HEK293 (cell line): ENCODE results near the gene CISD2.

Experiments used
- CTCF ChIA-PET: fragments of 350-600 bp; formaldehyde crosslinking; extraction: SDS; loops from one replicate; lab custom pipeline; 2021; ENCODE audit warnings: antibody characterized with exemption; lab: Yijun Ruan, JAX
- POLR2A ChIA-PET: fragments of 300-600 bp; formaldehyde crosslinking; extraction: SDS; loops from one replicate; lab custom pipeline; 2020; ENCODE audit warnings: antibody characterized with exemption, inconsistent platforms; lab: Yijun Ruan, JAX
- H3K27ac ChIP-seq: fragments of 200-500 bp; sonication (Bioruptor generic); 2 replicates; pipeline ENCODE4 v1.5.1; 2014; ENCODE audit warnings: low read depth, low read length, control low read depth, inconsistent platforms; ENCODE audit errors: extremely low read depth
- H3K36me3 ChIP-seq, 2 experiments: fragments of 200-500 bp in 1 of 2; sonication (Bioruptor generic) in 1 of 2; 1 replicate in 1 of 2; 2 replicates in 1 of 2; pipeline ENCODE4 v1.5.1; 2014 to 2017; ENCODE audit warnings: inconsistent platforms in 2 of 2, low read length in 2 of 2; ENCODE audit not compliant: control insufficient read depth in 2 of 2, insufficient read depth in 1 of 2
- H3K4me1 ChIP-seq: fragments of 200-500 bp; sonication (Bioruptor generic); 2 replicates; pipeline ENCODE4 v1.5.1; 2014; ENCODE audit warnings: mild to moderate bottlenecking, low read length, inconsistent platforms; ENCODE audit not compliant: control insufficient read depth, insufficient read depth
- H3K4me3 ChIP-seq: 2 replicates; pipeline ENCODE4 v1.5.1; 2011; ENCODE audit warnings: low read depth, mild to moderate bottlenecking, control low read depth, low read length, moderate library complexity
- H3K9me3 ChIP-seq: fragments of 200-500 bp; sonication (Bioruptor generic); 2 replicates; pipeline ENCODE4 v1.5.1; 2014; ENCODE audit warnings: low read depth, low read length, inconsistent platforms; ENCODE audit not compliant: control insufficient read depth, insufficient read depth
- BCL11B ChIP-seq: fragments of 450-650 bp; formaldehyde crosslinking; IDR thresholded peaks from 2 replicates; pipeline ENCODE4 v1.5.1; 2016; ENCODE audit warnings: low read depth, missing biosample characterization, missing genetic modification characterization
- EGR2 ChIP-seq: fragments of 450-650 bp; formaldehyde crosslinking; IDR thresholded peaks from 2 replicates; pipeline ENCODE4 v1.5.1; 2016; ENCODE audit warnings: low read depth, missing biosample characterization, missing genetic modification characterization
- GFI1B ChIP-seq: fragments of 450-650 bp; formaldehyde crosslinking; IDR thresholded peaks from 2 replicates; pipeline ENCODE4 v1.5.1; 2016; ENCODE audit warnings: missing biosample characterization, missing genetic modification characterization
- GLI2 ChIP-seq: fragments of 450-650 bp; formaldehyde crosslinking; IDR thresholded peaks from 2 replicates; pipeline ENCODE4; 2017; ENCODE audit warnings: missing biosample characterization, missing genetic modification characterization, low read depth, borderline replicate concordance
- GLIS2 ChIP-seq: fragments of 450-650 bp; formaldehyde crosslinking; IDR thresholded peaks from 2 replicates; pipeline ENCODE4 v1.5.1; 2016; ENCODE audit warnings: missing biosample characterization, missing genetic modification characterization
- HOXC10 ChIP-seq: sonication (generic); formaldehyde crosslinking; IDR thresholded peaks from 2 replicates; pipeline ENCODE4 v1.8.1; 2023; ENCODE audit warnings: mild to moderate bottlenecking, missing genetic modification reagents
- HOXD13 ChIP-seq: sonication (generic); formaldehyde crosslinking; IDR thresholded peaks from 2 replicates; pipeline ENCODE4 v1.8.0; 2022; ENCODE audit warnings: missing genetic modification reagents, borderline replicate concordance
- IKZF3 ChIP-seq: fragments of 450-650 bp; IDR thresholded peaks from 2 replicates; pipeline ENCODE4 v1.5.0; 2018; ENCODE audit warnings: missing biosample characterization, mild to moderate bottlenecking, missing genetic modification characterization, moderate library complexity
- KLF16 ChIP-seq: fragments of 450-650 bp; formaldehyde crosslinking; IDR thresholded peaks from 2 replicates; pipeline ENCODE4 v1.5.1; 2017; ENCODE audit warnings: missing biosample characterization, missing genetic modification characterization
- KLF8 ChIP-seq: fragments of 450-650 bp; formaldehyde crosslinking; IDR thresholded peaks from 2 replicates; pipeline ENCODE4 v1.5.1; 2016; ENCODE audit warnings: missing biosample characterization, missing genetic modification characterization
- PRDM1 ChIP-seq: fragments of 450-650 bp; formaldehyde crosslinking; IDR thresholded peaks from 2 replicates; pipeline ENCODE4; 2016; ENCODE audit warnings: missing biosample characterization, missing genetic modification characterization
- ZBTB11 ChIP-seq: fragments of 450-650 bp; formaldehyde crosslinking; conservative IDR thresholded peaks from 2 replicates; pipeline ENCODE4 v1.5.1; 2016; ENCODE audit warnings: low read depth, missing biosample characterization, missing genetic modification characterization
- ZFHX2 ChIP-seq: fragments of 450-650 bp; formaldehyde crosslinking; conservative IDR thresholded peaks from 2 replicates; pipeline ENCODE4 v1.5.1; 2016; ENCODE audit warnings: missing biosample characterization, missing genetic modification characterization
- ZNF19 ChIP-seq: fragments of 450-650 bp; formaldehyde crosslinking; IDR thresholded peaks from 2 replicates; pipeline ENCODE4; 2016; ENCODE audit warnings: missing biosample characterization, missing genetic modification characterization, low read depth
- ZNF341 ChIP-seq: fragments of 450-650 bp; formaldehyde crosslinking; IDR thresholded peaks from 2 replicates; pipeline ENCODE4; 2016; ENCODE audit warnings: low read depth, missing biosample characterization, missing genetic modification characterization
- ZNF354C ChIP-seq: fragments of 450-650 bp; formaldehyde crosslinking; IDR thresholded peaks from 2 replicates; pipeline ENCODE4 v1.5.1; 2016; ENCODE audit warnings: missing biosample characterization, missing genetic modification characterization, low read depth, borderline replicate concordance
- ZNF404 ChIP-seq: fragments of 450-650 bp; formaldehyde crosslinking; IDR thresholded peaks from 2 replicates; pipeline ENCODE4 v1.5.1; 2017; ENCODE audit warnings: missing biosample characterization, missing genetic modification characterization
- ZNF416 ChIP-seq: fragments of 450-650 bp; formaldehyde crosslinking; IDR thresholded peaks from 2 replicates; pipeline ENCODE4 v1.5.1; 2016; ENCODE audit warnings: missing biosample characterization, missing genetic modification characterization
- ZNF544 ChIP-seq: fragments of 450-650 bp; formaldehyde crosslinking; IDR thresholded peaks from 2 replicates; pipeline ENCODE4 v1.5.0; 2017; ENCODE audit warnings: missing biosample characterization, missing genetic modification characterization
- ZNF558 ChIP-seq: fragments of 450-650 bp; formaldehyde crosslinking; IDR thresholded peaks from 2 replicates; pipeline ENCODE4 v1.5.1; 2016; ENCODE audit warnings: missing biosample characterization, missing genetic modification characterization
- ZNF561 ChIP-seq: fragments of 450-650 bp; IDR thresholded peaks from 2 replicates; pipeline ENCODE4 v1.5.1; 2018; ENCODE audit warnings: missing biosample characterization, missing genetic modification characterization, borderline replicate concordance
- ZNF596 ChIP-seq: fragments of 450-650 bp; IDR thresholded peaks from 2 replicates; pipeline ENCODE4 v1.5.0; 2018; ENCODE audit warnings: missing biosample characterization, mild to moderate bottlenecking, missing genetic modification characterization, moderate library complexity
- ZNF621 ChIP-seq: fragments of 450-650 bp; formaldehyde crosslinking; IDR thresholded peaks from 2 replicates; pipeline ENCODE4 v1.5.1; 2017; ENCODE audit warnings: missing biosample characterization, missing genetic modification characterization
- ZNF629 ChIP-seq: fragments of 450-650 bp; formaldehyde crosslinking; IDR thresholded peaks from 2 replicates; pipeline ENCODE4 v1.5.1; 2017; ENCODE audit warnings: missing biosample characterization, missing genetic modification characterization
- ZNF660 ChIP-seq: fragments of 450-650 bp; IDR thresholded peaks from 2 replicates; pipeline ENCODE4 v1.5.1; 2018; ENCODE audit warnings: missing biosample characterization, mild to moderate bottlenecking, missing genetic modification characterization
- ZNF791 ChIP-seq: fragments of 450-650 bp; formaldehyde crosslinking; IDR thresholded peaks from 2 replicates; pipeline ENCODE4 v1.5.1; 2016; ENCODE audit warnings: missing biosample characterization, missing genetic modification characterization
- ZNF843 ChIP-seq: fragments of 450-650 bp; formaldehyde crosslinking; IDR thresholded peaks from 2 replicates; pipeline ENCODE4 v1.5.1; 2016; ENCODE audit warnings: missing biosample characterization, missing genetic modification characterization
- ZSCAN30 ChIP-seq: fragments of 450-650 bp; IDR thresholded peaks from 2 replicates; pipeline ENCODE4 v1.5.1; 2018; ENCODE audit warnings: missing biosample characterization, mild to moderate bottlenecking, missing genetic modification characterization, moderate library complexity

Gene CISD2

GRCh38 chr4:102825261-102826091 is 43.3 kb upstream of the CISD2 start (continued):
- TF ChIP-seq ZNF629 (tag by site-specific recombination) (peak; percentile 37; the same call in 1 of the 2 replicates), PRDM1 (tag by site-specific recombination) (peak; percentile 83), ZSCAN30 (tag by site-specific recombination) (0 out of 2 replicates have a peak, but pooled peaks have one; percentile 25), KLF16 (0 out of 2 replicates have a peak, but pooled peaks have one; percentile 28), IKZF3 (peak; percentile 33; the same call in 1 of the 2 replicates), GLI2 (tag by site-specific recombination) (no peak), ZNF19 (tag by site-specific recombination) (no peak)

GRCh38 chr4:102826105-102826889 is 42.5 kb upstream of the CISD2 start:
- POLR2A ChIA-PET: interaction anchor here (1.1 to 2.2 kb wide), 5 partner anchors 10 to 206 kb away, joined by 3 to 61 read pairs (median 7); partner anchors contain the start of gene CISD2
- Histone ChIP-seq H3K4me1 (no peaks in the 10 kb centered on the region; the same call in 1 of the 2 replicates), H3K4me3 (peak overlapping the region; percentile 94)
- CTCF ChIA-PET: interaction anchor here (0.7 kb wide), 1 partner anchor 202 kb away, joined by 3 read pairs; no protein-coding TSS in a partner anchor
- TF ChIP-seq EGR2 (tag by site-specific recombination) (peak; percentile 84), ZFHX2 (tag by site-specific recombination) (peak; percentile 67), ZNF596 (tag by site-specific recombination) (no peak), ZNF558 (tag by site-specific recombination) (no peak), ZNF341 (tag by site-specific recombination) (peak; percentile 98), ZBTB11 (tag by site-specific recombination) (peak; percentile 82; the same call in 1 of the 2 replicates), HOXC10 (CRISPR knock-in tag) (no peak)
- TF ChIP-seq, all 188 proteins: peak for 4
- Histone ChIP-seq H3K27ac (peak overlapping the region; percentile 97), H3K36me3 (peaks cover 0 to 42% of the 10 kb centered on the region in 2 experiments; a peak in 1 of 3 replicates), H3K9me3 (no peaks in the 10 kb centered on the region)

GRCh38 chr4:102826890-102827673 is 41.7 kb upstream of the CISD2 start, which contains the start of gene UBE2D3:
TSS of gene UBE2D3 (minus strand) at chr4:102827551. CDS start at chr4:102826508, 1,043 bp downstream.
- peak within 1 kb of the TSS; percentile 94 for H3K4me3 ChIP-seq
- POLR2A ChIA-PET: interaction anchor here (0.6 to 2.4 kb wide), 23 partner anchors 9 to 327 kb away, joined by 3 to 61 read pairs (median 3); partner anchors contain the start of genes CISD2 and MANBA
- CTCF ChIA-PET: interaction anchor here (0.6 to 2.6 kb wide), 3 partner anchors 203 to 407 kb away, joined by 3 to 13 read pairs (median 5); no protein-coding TSS in a partner anchor
- peak within 1 kb of the TSS; percentile 97 for H3K27ac ChIP-seq
- no peaks in the 10 kb centered on the region for H3K4me1 ChIP-seq
- no peaks in the 10 kb centered on the region for H3K9me3 ChIP-seq
- H3K36me3 ChIP-seq: peaks cover 0 to 39% of the 10 kb centered on the region in 2 experiments; a peak in 1 of 3 replicates
- TF ChIP-seq ZNF561 (peak; percentile 84), ZNF354C (tag by site-specific recombination) (no peak), ZNF843 (tag by site-specific recombination) (peak; percentile 64; the same call in 1 of the 2 replicates), GLIS2 (tag by site-specific recombination) (peak; percentile 57), ZNF544 (tag by site-specific recombination) (no peak), ZNF660 (tag by site-specific recombination) (peak; percentile 87), HOXD13 (0 out of 2 replicates have a peak, but pooled peaks have one; percentile 8), ZNF404 (tag by site-specific recombination) (no peak), ZNF791 (tag by site-specific recombination) (no peak), GFI1B (peak; percentile 53; the same call in 1 of the 2 replicates), ZNF621 (no peak), BCL11B (tag by site-specific recombination) (peak; percentile 37; the same call in 1 of the 2 replicates), KLF8 (tag by site-specific recombination) (peak; percentile 88), ZNF416 (tag by site-specific recombination) (no peak)
